HepG2 (cell line): Measurements from ENCODE around the gene SLC25A43. TPM values are rescaled to one million over a fixed set of nuclear protein-coding genes. Genes with fewer than 3 reads are reported as not detected.

ENCODE experiments used
- ARNT ChIP-seq: fragments of 450-650 bp; IDR thresholded peaks from 2 replicates; pipeline ENCODE4 v1.6.1; 2017
- BORCS8-MEF2B ChIP-seq: sonication (generic); formaldehyde crosslinking; IDR thresholded peaks from 2 replicates; pipeline ENCODE4 v1.8.0; 2022; ENCODE audit warnings: mild to moderate bottlenecking, missing genetic modification reagents
- CEBPB ChIP-seq: IDR thresholded peaks from 2 replicates; pipeline ENCODE4 v1.6.1; 2011; ENCODE audit warnings: low read depth, low read length, improper control_type of control experiment, borderline replicate concordance
- HDAC1 ChIP-seq: sonication (generic); formaldehyde crosslinking; IDR thresholded peaks from 2 replicates; pipeline ENCODE4 v1.5.1; 2020; ENCODE audit warnings: mild to moderate bottlenecking, missing genetic modification reagents
- MAZ ChIP-seq, 2 experiments: sonication (generic) in 1 of 2; formaldehyde crosslinking in 1 of 2; IDR thresholded peaks; 2 replicates each; pipeline versions ENCODE4 v1.5.0 to v1.6.1; 2012 to 2020; ENCODE audit warnings: low read depth in 2 of 2, mild to moderate bottlenecking in 2 of 2, borderline replicate concordance in 1 of 2, improper control_type of control experiment in 1 of 2, low read length in 1 of 2, missing genetic modification reagents in 1 of 2, moderate library complexity in 1 of 2
- MYC ChIP-seq: sonication (generic); formaldehyde crosslinking; IDR thresholded peaks from 2 replicates; pipeline ENCODE4 v1.9.0; 2021; ENCODE audit warnings: missing genetic modification reagents, borderline replicate concordance
- NCOA2 ChIP-seq: sonication (generic); formaldehyde crosslinking; IDR thresholded peaks from 2 replicates; pipeline ENCODE4 v1.8.0; 2022; ENCODE audit warnings: inconsistent platforms
- PPARG ChIP-seq: conservative IDR thresholded peaks from 2 replicates; pipeline ENCODE4 v1.6.1; 2016; ENCODE audit warnings: missing biosample characterization, missing genetic modification reagents
- SAP130 ChIP-seq: IDR thresholded peaks from 2 replicates; pipeline ENCODE4 v1.6.1; 2016; ENCODE audit warnings: low read depth
- SKI ChIP-seq: fragments of 450-650 bp; IDR thresholded peaks from one replicate; pipeline ENCODE4 v1.6.1; 2018; ENCODE audit warnings: mild to moderate bottlenecking; ENCODE audit not compliant: partially characterized antibody
- SP2 ChIP-seq: sonication (generic); formaldehyde crosslinking; IDR thresholded peaks from 2 replicates; pipeline ENCODE4 v1.5.1; 2020; ENCODE audit warnings: mild to moderate bottlenecking, missing genetic modification reagents
- ZBTB21 ChIP-seq: sonication (generic); formaldehyde crosslinking; IDR thresholded peaks from 2 replicates; pipeline ENCODE4 v1.4.0; 2020; ENCODE audit warnings: missing genetic modification reagents
- ZFP1 ChIP-seq: IDR thresholded peaks from 2 replicates; pipeline ENCODE4 v1.6.1; 2016
- ZFP36 ChIP-seq: fragments of 150-350 bp; IDR thresholded peaks from 2 replicates; pipeline ENCODE4 v1.6.1; 2018; ENCODE audit warnings: borderline replicate concordance, low read length, low read depth; ENCODE audit not compliant: partially characterized antibody
- ZNF34 ChIP-seq: sonication (generic); formaldehyde crosslinking; IDR thresholded peaks from 2 replicates; pipeline ENCODE4 v1.4.0; 2020; ENCODE audit warnings: mild to moderate bottlenecking, missing genetic modification reagents, borderline replicate concordance
- ZNF616 ChIP-seq: sonication (generic); formaldehyde crosslinking; IDR thresholded peaks from 2 replicates; pipeline ENCODE4 v1.5.0; 2020; ENCODE audit warnings: low read depth, mild to moderate bottlenecking, missing genetic modification reagents
- ZNF839 ChIP-seq: sonication (generic); formaldehyde crosslinking; IDR thresholded peaks from 2 replicates; pipeline ENCODE4 v1.4.0; 2020; ENCODE audit warnings: missing genetic modification reagents, mild to moderate bottlenecking, borderline replicate concordance
- polyA plus RNA-seq, 8 experiments: library from polyadenylated mRNA; depleted of rRNA in 3 of 8; stranded (reverse) in 7 of 8; unstranded in 1 of 8; fragments of >200 nt; fragmentation: Illumina TruSeq in 4 of 8; extraction: Trizol in 4 of 8; gene quantifications; 2 replicates each; pipeline versions ENCODE4 v1.2.1 to v1.2.3, GENCODE V29; 2011 to 2016; ENCODE audit warnings: low read depth in 4 of 8, missing spikeins in 1 of 8, mixed read lengths in 1 of 8; ENCODE audit not compliant: insufficient read depth in 1 of 8
- total RNA-seq, 5 experiments: library from RNA; depleted of rRNA; stranded (reverse); fragments of >200 nt; fragmentation: Illumina TruSeq; extraction: Trizol; gene quantifications; 2 replicates each; pipeline ENCODE4 v1.2.3, GENCODE V29; 2016; ENCODE audit warnings: low read depth in 1 of 5
- TF ChIP-seq, protein P1 (sequence below): sonication (generic); formaldehyde crosslinking; IDR thresholded peaks from 2 replicates; pipeline ENCODE4 v1.4.0; 2020; ENCODE audit warnings: mild to moderate bottlenecking, missing genetic modification reagents
- TF ChIP-seq, protein P2 (sequence below): IDR thresholded peaks from 2 replicates; pipeline ENCODE4 v1.6.1; 2018; ENCODE audit warnings: missing genetic modification reagents, mild to moderate bottlenecking, missing compliant biosample characterization
- TF ChIP-seq, protein P3 (sequence below): sonication (generic); formaldehyde crosslinking; IDR thresholded peaks from 2 replicates; pipeline ENCODE4 v1.5.1; 2020; ENCODE audit warnings: mild to moderate bottlenecking, missing genetic modification reagents, moderate library complexity
- TF ChIP-seq, protein P4 (sequence below), 2 experiments: sonication (generic) in 1 of 2; formaldehyde crosslinking in 1 of 2; IDR thresholded peaks; 2 replicates each; pipeline versions ENCODE4 v1.5.1 to v1.6.1; 2011 to 2020; ENCODE audit warnings: borderline replicate concordance in 1 of 2, low read depth in 1 of 2, low read length in 1 of 2, mild to moderate bottlenecking in 1 of 2, missing genetic modification reagents in 1 of 2, moderate library complexity in 1 of 2

The SLC25A43 gene
- total and polyA plus RNA-seq, 2 of the 13 experiments (the other 11 are each of a cell fraction or from before 2014, with no cell fraction given), result 5.8 to 13.2 TPM

DNA sequence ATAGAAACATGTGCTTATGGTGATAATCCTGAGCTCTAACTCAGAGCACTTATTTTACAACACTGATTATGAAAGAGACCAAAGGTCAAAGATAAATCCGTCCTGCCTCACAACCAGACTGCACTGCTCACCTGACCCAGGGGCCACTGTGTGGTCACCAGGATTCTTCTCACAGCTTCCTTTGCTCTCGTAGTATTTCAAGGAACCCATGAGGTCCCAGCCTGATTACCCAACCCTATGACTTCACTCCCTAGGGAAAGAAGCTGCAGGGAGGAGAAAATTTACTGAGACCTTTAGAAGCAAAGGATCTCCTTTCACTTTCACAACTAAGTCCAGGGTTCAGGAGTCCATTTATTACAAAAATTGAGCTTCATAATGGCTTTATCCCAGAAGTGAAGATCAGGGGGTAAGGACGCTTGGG, 78.7 kb downstream of the SLC25A43 start (continued):
- TF ChIP-seq, protein P1, sequence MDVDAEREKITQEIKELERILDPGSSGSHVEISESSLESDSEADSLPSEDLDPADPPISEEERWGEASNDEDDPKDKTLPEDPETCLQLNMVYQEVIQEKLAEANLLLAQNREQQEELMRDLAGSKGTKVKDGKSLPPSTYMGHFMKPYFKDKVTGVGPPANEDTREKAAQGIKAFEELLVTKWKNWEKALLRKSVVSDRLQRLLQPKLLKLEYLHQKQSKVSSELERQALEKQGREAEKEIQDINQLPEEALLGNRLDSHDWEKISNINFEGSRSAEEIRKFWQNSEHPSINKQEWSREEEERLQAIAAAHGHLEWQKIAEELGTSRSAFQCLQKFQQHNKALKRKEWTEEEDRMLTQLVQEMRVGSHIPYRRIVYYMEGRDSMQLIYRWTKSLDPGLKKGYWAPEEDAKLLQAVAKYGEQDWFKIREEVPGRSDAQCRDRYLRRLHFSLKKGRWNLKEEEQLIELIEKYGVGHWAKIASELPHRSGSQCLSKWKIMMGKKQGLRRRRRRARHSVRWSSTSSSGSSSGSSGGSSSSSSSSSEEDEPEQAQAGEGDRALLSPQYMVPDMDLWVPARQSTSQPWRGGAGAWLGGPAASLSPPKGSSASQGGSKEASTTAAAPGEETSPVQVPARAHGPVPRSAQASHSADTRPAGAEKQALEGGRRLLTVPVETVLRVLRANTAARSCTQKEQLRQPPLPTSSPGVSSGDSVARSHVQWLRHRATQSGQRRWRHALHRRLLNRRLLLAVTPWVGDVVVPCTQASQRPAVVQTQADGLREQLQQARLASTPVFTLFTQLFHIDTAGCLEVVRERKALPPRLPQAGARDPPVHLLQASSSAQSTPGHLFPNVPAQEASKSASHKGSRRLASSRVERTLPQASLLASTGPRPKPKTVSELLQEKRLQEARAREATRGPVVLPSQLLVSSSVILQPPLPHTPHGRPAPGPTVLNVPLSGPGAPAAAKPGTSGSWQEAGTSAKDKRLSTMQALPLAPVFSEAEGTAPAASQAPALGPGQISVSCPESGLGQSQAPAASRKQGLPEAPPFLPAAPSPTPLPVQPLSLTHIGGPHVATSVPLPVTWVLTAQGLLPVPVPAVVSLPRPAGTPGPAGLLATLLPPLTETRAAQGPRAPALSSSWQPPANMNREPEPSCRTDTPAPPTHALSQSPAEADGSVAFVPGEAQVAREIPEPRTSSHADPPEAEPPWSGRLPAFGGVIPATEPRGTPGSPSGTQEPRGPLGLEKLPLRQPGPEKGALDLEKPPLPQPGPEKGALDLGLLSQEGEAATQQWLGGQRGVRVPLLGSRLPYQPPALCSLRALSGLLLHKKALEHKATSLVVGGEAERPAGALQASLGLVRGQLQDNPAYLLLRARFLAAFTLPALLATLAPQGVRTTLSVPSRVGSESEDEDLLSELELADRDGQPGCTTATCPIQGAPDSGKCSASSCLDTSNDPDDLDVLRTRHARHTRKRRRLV, result no peak
- peak; percentile 60; the same call in 1 of the 2 replicates for TF ChIP-seq SAP130 (CRISPR knock-in tag)
- peak; percentile 44; the same call in 1 of the 2 replicates for TF ChIP-seq NCOA2 (CRISPR knock-in tag)
- TF ChIP-seq, protein P2, sequence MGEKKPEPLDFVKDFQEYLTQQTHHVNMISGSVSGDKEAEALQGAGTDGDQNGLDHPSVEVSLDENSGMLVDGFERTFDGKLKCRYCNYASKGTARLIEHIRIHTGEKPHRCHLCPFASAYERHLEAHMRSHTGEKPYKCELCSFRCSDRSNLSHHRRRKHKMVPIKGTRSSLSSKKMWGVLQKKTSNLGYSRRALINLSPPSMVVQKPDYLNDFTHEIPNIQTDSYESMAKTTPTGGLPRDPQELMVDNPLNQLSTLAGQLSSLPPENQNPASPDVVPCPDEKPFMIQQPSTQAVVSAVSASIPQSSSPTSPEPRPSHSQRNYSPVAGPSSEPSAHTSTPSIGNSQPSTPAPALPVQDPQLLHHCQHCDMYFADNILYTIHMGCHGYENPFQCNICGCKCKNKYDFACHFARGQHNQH (CRISPR knock-in tag), result no peak
- peak; percentile 31; the same call in 1 of the 2 replicates for TF ChIP-seq CEBPB
- peak; percentile 48 for TF ChIP-seq SKI
- TF ChIP-seq HDAC1 (CRISPR knock-in tag), result peak; percentile 34; the same call in 1 of the 2 replicates
- TF ChIP-seq, protein P3, sequence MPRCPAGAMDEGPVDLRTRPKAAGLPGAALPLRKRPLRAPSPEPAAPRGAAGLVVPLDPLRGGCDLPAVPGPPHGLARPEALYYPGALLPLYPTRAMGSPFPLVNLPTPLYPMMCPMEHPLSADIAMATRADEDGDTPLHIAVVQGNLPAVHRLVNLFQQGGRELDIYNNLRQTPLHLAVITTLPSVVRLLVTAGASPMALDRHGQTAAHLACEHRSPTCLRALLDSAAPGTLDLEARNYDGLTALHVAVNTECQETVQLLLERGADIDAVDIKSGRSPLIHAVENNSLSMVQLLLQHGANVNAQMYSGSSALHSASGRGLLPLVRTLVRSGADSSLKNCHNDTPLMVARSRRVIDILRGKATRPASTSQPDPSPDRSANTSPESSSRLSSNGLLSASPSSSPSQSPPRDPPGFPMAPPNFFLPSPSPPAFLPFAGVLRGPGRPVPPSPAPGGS, result no peak
- TF ChIP-seq, protein P4, sequence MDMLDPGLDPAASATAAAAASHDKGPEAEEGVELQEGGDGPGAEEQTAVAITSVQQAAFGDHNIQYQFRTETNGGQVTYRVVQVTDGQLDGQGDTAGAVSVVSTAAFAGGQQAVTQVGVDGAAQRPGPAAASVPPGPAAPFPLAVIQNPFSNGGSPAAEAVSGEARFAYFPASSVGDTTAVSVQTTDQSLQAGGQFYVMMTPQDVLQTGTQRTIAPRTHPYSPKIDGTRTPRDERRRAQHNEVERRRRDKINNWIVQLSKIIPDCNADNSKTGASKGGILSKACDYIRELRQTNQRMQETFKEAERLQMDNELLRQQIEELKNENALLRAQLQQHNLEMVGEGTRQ (IDR thresholded peaks at IDR 0.05; ENCODE audit: low read depth, low read length), result no peak
- TF ChIP-seq, protein P4 (CRISPR knock-in tag; IDR thresholded peaks at IDR 0.05; ENCODE audit: borderline replicate concordance), result peak; percentile 36; the same call in 1 of the 2 replicates
- TF ChIP-seq ZFP36, result no peak
- peak; percentile 79; the same call in 1 of the 2 replicates for TF ChIP-seq ZBTB21 (CRISPR knock-in tag)
- no peak for TF ChIP-seq ZFP1 (CRISPR knock-in tag)
- TF ChIP-seq SP2, result no peak
- peak; percentile 59 for TF ChIP-seq PPARG (CRISPR knock-in tag)
- no peak for TF ChIP-seq BORCS8-MEF2B
- no peak for TF ChIP-seq MAZ (IDR thresholded peaks at IDR 0.05; ENCODE audit: borderline replicate concordance, low read depth, low read length)
- TF ChIP-seq MAZ (CRISPR knock-in tag; IDR thresholded peaks at IDR 0.05; ENCODE audit: low read depth), result no peak
- TF ChIP-seq ZNF34, result no peak
- peak; percentile 29; the same call in 1 of the 2 replicates for TF ChIP-seq MYC (CRISPR knock-in tag)
- TF ChIP-seq ARNT, result no peak
- TF ChIP-seq ZNF839 (CRISPR knock-in tag), result no peak
- TF ChIP-seq ZNF616 (CRISPR knock-in tag), result no peak
